ENCODE data around the gene RACGAP1. TPM values are rescaled to one million over a fixed set of nuclear protein-coding genes. Genes with fewer than 3 reads are reported as not detected.

The RACGAP1 gene
- total and polyA plus RNA-seq, 2 of the 8 experiments (the other 6 are each of a cell fraction or from before 2014, with no cell fraction given) = 18.0 to 66.3 TPM

Other genes starting within 250 kb of the RACGAP1 start
- 27.9 and 30.2 TPM in 2 replicates for gene NCKAP5L, start 197.1 kb downstream of the RACGAP1 start, total RNA-seq (2021; fragmentation: NEBNext Ultra II Directional; extraction: Animal tissue kit (Norgen Biotek cat#: 25700))
- 9.4 and 16.3 TPM in 2 replicates for gene NCKAP5L, start 197.1 kb downstream of the RACGAP1 start, polyA plus RNA-seq (2011; rRNA removed)
- 2.4 and 2.5 TPM in 2 replicates for gene BCDIN3D, start 182.4 kb downstream of the RACGAP1 start, total RNA-seq (2021; fragmentation: NEBNext Ultra II Directional; extraction: Animal tissue kit (Norgen Biotek cat#: 25700))
- gene BCDIN3D, start 182.4 kb downstream of the RACGAP1 start, polyA plus RNA-seq (2011; rRNA removed) = 1.6 TPM in 2 replicates
- gene FAIM2, start 121.6 kb downstream of the RACGAP1 start, total RNA-seq (2021; fragmentation: NEBNext Ultra II Directional; extraction: Animal tissue kit (Norgen Biotek cat#: 25700)) = 0.89 and 1.4 TPM in 2 replicates
- gene FAIM2, start 121.6 kb downstream of the RACGAP1 start, polyA plus RNA-seq (2011; rRNA removed) = 1.3 and 3.1 TPM in 2 replicates
- gene AQP2, start 74.8 kb downstream of the RACGAP1 start, total RNA-seq (2021; fragmentation: NEBNext Ultra II Directional; extraction: Animal tissue kit (Norgen Biotek cat#: 25700)) = not detected in 2 replicates
- gene AQP2, start 74.8 kb downstream of the RACGAP1 start, polyA plus RNA-seq (2011; rRNA removed) = 0.02 TPM in 1 of 2 replicates, not detected in the other
- gene AQP5, start 63.6 kb downstream of the RACGAP1 start, total RNA-seq (2021; fragmentation: NEBNext Ultra II Directional; extraction: Animal tissue kit (Norgen Biotek cat#: 25700)) = 1.7 and 2.5 TPM in 2 replicates
- gene AQP5, start 63.6 kb downstream of the RACGAP1 start, polyA plus RNA-seq (2011; rRNA removed) = 3.2 and 5.2 TPM in 2 replicates
- 0.17 TPM in 1 of 2 replicates, not detected in the other for gene AQP6, start 52.5 kb downstream of the RACGAP1 start, total RNA-seq (2021; fragmentation: NEBNext Ultra II Directional; extraction: Animal tissue kit (Norgen Biotek cat#: 25700))
- 0.03 and 0.06 TPM in 2 replicates for gene AQP6, start 52.5 kb downstream of the RACGAP1 start, polyA plus RNA-seq (2011; rRNA removed)
- 1.9 and 2.4 TPM in 2 replicates for gene ASIC1, start 32.1 kb upstream of the RACGAP1 start, total RNA-seq (2021; fragmentation: NEBNext Ultra II Directional; extraction: Animal tissue kit (Norgen Biotek cat#: 25700))
- gene ASIC1, start 32.1 kb upstream of the RACGAP1 start, polyA plus RNA-seq (2011; rRNA removed) = 3.3 and 4.4 TPM in 2 replicates
- 128 and 140 TPM in 2 replicates for gene SMARCD1, start 59.8 kb upstream of the RACGAP1 start, total RNA-seq (2021; fragmentation: NEBNext Ultra II Directional; extraction: Animal tissue kit (Norgen Biotek cat#: 25700))
- 130 and 134 TPM in 2 replicates for gene SMARCD1, start 59.8 kb upstream of the RACGAP1 start, polyA plus RNA-seq (2011; rRNA removed)
- gene GPD1, start 78.5 kb upstream of the RACGAP1 start, total RNA-seq (2021; fragmentation: NEBNext Ultra II Directional; extraction: Animal tissue kit (Norgen Biotek cat#: 25700)) = 0.74 and 1.2 TPM in 2 replicates
- gene GPD1, start 78.5 kb upstream of the RACGAP1 start, polyA plus RNA-seq (2011; rRNA removed) = 0.45 and 0.53 TPM in 2 replicates
- gene COX14, start 86.7 kb upstream of the RACGAP1 start, total RNA-seq (2021; fragmentation: NEBNext Ultra II Directional; extraction: Animal tissue kit (Norgen Biotek cat#: 25700)) = 38.5 and 40.1 TPM in 2 replicates
- 84.3 and 102 TPM in 2 replicates for gene COX14, start 86.7 kb upstream of the RACGAP1 start, polyA plus RNA-seq (2011; rRNA removed)
- 58.5 and 69.2 TPM in 2 replicates for gene CERS5, start 141.9 kb upstream of the RACGAP1 start, total RNA-seq (2021; fragmentation: NEBNext Ultra II Directional; extraction: Animal tissue kit (Norgen Biotek cat#: 25700))
- 75.8 and 119 TPM in 2 replicates for gene CERS5, start 141.9 kb upstream of the RACGAP1 start, polyA plus RNA-seq (2011; rRNA removed)